Superior temporal gyrus (tissue), 1 donor: ENCODE data around the gene TANC1.

ENCODE experiments used
- DNase-seq: peaks from one replicate; pipeline ENCODE4 v3.0.0-alpha.2; 2016; ENCODE audit errors: extremely low spot score

Gene TANC1

GRCh38 chr2:159267921-159268320 is 299.5 kb downstream of the TANC1 start:
- DNase-seq, result no peak

DNA sequence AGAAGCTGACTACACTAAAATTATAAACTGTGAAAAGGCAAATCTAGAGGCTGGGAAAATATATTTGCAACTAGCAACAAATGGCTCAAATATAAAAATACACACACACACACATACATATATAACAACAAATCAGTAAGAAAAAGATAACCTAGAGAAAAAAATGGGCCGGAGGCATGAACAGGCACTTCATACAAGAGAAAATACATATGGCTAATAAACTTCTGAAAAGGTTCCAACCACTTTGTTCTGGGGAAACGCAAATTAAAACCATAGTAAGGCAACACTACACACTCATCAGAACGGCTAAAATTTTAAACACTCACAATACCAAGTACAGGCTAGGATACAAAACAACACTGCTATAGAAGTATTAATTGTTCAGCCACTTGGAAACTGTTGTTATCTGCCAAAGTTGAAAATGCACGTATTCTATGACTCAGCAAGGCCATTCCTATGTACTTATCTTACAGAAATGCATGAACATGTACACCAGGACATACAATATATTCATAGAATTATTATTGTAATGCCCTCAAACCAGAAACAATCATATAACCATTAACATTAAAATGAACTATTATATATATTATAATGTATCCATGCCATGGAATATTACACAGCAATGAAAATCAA is 302.4 kb downstream of the TANC1 start:
- DNase-seq, result no peak

DNA sequence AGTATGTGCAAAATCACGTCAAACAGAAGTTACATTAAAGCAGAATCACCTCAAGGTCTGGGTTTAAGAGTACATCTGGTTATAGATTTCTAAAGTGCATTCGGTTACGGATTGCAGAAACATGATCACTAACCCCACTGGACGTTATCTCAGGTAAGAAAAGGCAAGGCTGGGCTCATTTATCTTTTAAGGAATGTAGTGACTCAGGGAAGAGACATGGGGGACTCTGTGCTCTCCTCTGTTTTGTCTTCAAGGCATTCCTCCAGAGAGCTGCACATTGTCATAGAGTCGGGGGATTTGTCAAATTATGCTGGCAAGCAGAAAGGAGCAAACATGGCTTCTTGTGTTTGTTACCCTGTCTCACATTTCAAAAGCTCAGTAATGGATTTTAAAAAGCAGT is 303.7 kb downstream of the TANC1 start:
- DNase-seq, result no peak

DNA sequence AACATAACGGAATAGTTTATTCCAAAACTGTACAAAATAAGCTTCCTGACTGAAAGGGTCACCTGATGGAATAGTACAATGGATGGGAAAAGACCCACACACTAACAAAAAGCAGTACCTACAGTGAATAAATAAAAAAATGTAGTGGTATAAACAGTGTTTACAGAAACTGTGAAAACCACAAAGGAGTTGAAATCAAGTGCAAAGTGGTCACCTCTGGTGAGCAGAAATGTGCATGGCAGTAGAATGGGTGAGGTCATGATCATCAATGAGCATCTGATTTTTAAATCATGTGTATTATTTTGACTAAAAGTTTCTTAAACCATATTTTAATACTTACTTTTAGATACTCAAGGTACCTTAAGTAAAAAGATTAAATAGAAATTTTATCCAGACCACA is 306.7 kb downstream of the TANC1 start:
- DNase-seq, result no peak

DNA sequence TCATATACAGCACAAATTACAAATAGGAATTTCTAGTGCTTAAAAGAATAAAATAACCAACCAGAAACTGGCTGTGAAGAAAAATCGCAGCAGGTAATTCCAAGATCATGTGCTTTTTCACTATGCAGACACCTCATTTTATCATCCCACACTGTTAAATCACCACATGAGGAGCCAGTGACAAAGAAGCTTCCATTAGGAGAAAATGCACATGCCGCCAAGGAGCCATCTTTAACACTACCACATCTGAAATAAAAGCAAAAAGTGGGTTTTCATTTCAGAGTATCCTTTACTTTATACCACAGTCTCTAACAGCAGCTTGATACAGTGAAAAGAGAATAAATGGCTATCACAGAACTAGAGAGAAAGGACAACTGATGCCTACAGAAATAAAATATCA is 311.3 kb downstream of the TANC1 start:
- DNase-seq, result no peak

- no peak for DNase-seq
Observed at GRCh38 chr2:159281002-159281401, 312.6 kb downstream of the TANC1 start.
